Psoas muscle (tissue), 8 donors: ENCODE results near the gene SGSH. TPM values are rescaled to one million over a fixed set of nuclear protein-coding genes. Genes with fewer than 3 reads are reported as not detected.

Experiments used
- ATAC-seq, 4 donors: fragments of 200-7000 bp; cut with Tn5 transposase; one replicate each; pipeline ENCODE4 v1.9.1; 2020; ENCODE audit warnings: moderate library complexity in 3 of 4, mild to moderate bottlenecking in 2 of 4
- DNase-seq, 2 donors: peaks; one replicate each; pipeline ENCODE4 v3.0.0-alpha.2; 2020
- H3K27ac ChIP-seq: fragments of 200-600 bp; one replicate; pipeline ENCODE4 v1.8.0; 2022
- H3K27me3 ChIP-seq, 3 donors: fragments of 200-600 bp in 1 of 3; one replicate each; pipeline versions ENCODE4 v1.6.1 to v1.8.0; 2013 to 2022; ENCODE audit warnings: low read length in 2 of 3, mild to moderate bottlenecking in 2 of 3, moderate library complexity in 1 of 3; ENCODE audit not compliant: insufficient read depth in 3 of 3
- H3K36me3 ChIP-seq, 2 donors: fragments of 200-600 bp in 1 of 2; one replicate each; pipeline versions ENCODE4 v1.6.1 to v1.8.0; 2013 to 2022; ENCODE audit warnings: low read depth in 1 of 2, mild to moderate bottlenecking in 1 of 2, moderate library complexity in 1 of 2; ENCODE audit not compliant: insufficient read depth in 1 of 2
- H3K4me1 ChIP-seq: fragments of 200-600 bp; one replicate; pipeline ENCODE4 v1.8.0; 2022
- H3K4me3 ChIP-seq: fragments of 200-600 bp; one replicate; pipeline ENCODE4 v1.8.0; 2022; ENCODE audit warnings: mild to moderate bottlenecking
- H3K9me3 ChIP-seq: fragments of 200-600 bp; one replicate; pipeline ENCODE4 v1.8.0; 2022
- WGBS, 3 donors: extraction: QIAGEN DNeasy Blood & Tissue Kit; methylation state at CpG; one replicate each; pipeline versions ENCODE4 v1.1.6 to v1.1.7; 2013; 5-methylcytosine and 5-hydroxymethylcytosine counted together
- intact Hi-C, 2 donors: fragments of 100-400 bp; cut with DNase I; formaldehyde crosslinking; loops; one replicate each; pipeline versions ENCODE4 v1.11.0 to v1.14.2; 2022
- polyA plus RNA-seq, 3 donors: library from polyadenylated mRNA; stranded (reverse); fragments of 200-250 nt; gene quantifications; one replicate each; pipeline ENCODE4 v1.2.3, GENCODE V29; 2013
- total RNA-seq, 4 donors: library from RNA; stranded (reverse); fragmentation: NEBNext Ultra II Directional in 2 of 4; extraction: Animal tissue kit (Norgen Biotek cat#: 25700) in 2 of 4; gene quantifications; one replicate each; pipeline versions ENCODE4 v1.2.1 to v1.2.4, GENCODE V29; 2021 to 2023
- TF ChIP-seq, protein P1 (sequence below): fragments of 200-600 bp; IDR thresholded peaks from one replicate; pipeline ENCODE4 v1.8.0; 2022; ENCODE audit warnings: antibody characterized with exemption
- donor health status: healthy with polysubstance abuse.
- donor health status: DM: no; HTN: no; CAD: no; lungs with moderate emphysema.
- donor health status: Bipolar disorder and iron deficiency.
- donor health status: healthy.
- donor health status: DM: yes; HTN: yes; CAD: no.
- donor health status: DM: no; HTN: no; CAD: no.
- donor health status: DM: no; HTN: no; CAD: no.
- donor health status: DM: yes; HTN: yes; CAD: no.

SGSH gene
- total and polyA plus RNA-seq, 7 donors: 4.7 to 16.6 (median 5.6) TPM

DNA sequence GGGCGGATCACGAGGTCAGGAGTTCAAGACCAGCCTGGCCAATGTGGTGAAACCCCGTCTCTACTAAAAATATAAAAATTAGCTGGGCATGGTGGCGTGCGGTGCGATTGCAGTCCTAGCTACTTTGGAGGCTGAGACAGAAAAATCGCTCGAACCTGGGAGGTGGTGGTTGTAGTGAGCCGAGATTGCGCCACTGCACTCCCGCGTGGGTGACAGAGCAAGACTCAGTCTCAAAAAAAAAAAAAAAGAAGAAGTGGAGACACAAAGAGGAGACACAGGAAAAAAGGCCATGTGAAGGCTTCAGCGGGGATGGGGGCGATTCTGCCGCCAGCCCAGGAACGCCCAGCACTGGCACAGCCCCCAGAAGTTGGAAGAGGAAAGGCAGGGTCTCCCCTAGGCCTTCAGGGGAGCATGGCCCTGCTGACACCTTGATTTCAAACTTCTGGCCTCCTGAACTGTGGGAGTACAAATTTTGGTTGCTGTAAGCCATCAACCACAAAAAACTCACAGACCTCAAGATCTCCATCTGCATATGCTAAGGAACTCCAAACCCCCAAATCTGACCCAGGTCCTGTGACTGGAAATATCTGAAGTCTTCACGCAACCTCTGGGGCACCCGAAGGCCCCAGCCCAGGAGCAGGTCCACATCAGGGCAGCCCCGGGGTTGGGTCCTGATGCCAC, 7.0 kb downstream of the SGSH start:
- peaks cover 4 to 95% of the 10 kb centered on the region in 2 donors for H3K36me3 ChIP-seq

DNA sequence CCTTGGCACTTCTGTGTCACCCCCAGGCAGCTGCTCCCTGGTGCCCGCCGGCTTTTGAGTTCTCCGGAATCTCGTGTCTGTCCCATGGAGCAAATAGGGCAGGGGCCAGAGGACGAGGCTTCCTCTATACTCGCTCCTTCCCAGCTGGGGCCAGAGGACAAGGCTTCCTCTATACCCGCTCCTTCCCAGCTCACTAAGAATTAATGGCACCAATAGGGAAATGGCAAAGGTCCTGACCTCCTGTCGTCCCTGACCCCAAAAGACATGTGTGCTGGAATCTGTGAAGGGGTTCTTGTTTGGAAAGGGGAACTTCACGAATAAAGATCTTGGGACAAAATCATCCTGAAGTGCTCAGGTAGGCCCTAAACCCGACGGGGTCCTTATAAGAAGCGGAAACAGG, 7.6 kb downstream of the SGSH start:
- TF ChIP-seq, protein P1, sequence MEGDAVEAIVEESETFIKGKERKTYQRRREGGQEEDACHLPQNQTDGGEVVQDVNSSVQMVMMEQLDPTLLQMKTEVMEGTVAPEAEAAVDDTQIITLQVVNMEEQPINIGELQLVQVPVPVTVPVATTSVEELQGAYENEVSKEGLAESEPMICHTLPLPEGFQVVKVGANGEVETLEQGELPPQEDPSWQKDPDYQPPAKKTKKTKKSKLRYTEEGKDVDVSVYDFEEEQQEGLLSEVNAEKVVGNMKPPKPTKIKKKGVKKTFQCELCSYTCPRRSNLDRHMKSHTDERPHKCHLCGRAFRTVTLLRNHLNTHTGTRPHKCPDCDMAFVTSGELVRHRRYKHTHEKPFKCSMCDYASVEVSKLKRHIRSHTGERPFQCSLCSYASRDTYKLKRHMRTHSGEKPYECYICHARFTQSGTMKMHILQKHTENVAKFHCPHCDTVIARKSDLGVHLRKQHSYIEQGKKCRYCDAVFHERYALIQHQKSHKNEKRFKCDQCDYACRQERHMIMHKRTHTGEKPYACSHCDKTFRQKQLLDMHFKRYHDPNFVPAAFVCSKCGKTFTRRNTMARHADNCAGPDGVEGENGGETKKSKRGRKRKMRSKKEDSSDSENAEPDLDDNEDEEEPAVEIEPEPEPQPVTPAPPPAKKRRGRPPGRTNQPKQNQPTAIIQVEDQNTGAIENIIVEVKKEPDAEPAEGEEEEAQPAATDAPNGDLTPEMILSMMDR: no peak
- Histone ChIP-seq H3K36me3 (peaks cover 4 to 91% of the 10 kb centered on the region in 2 donors), H3K27ac (no peak overlapping the region), H3K4me1 (no peaks in the 10 kb centered on the region), H3K9me3 (no peaks in the 10 kb centered on the region), H3K4me3 (no peak overlapping the region), H3K27me3 (no peaks in the 10 kb centered on the region)
- ATAC-seq (no peak), DNase-seq (no peak)
- intact Hi-C loops: no loop called here
- 83 to 85% (median 84%) methylated on average over 12 of the region's 12 CpGs for WGBS, 3 donors

More for the DNA sequence above, 7.0 kb downstream of the SGSH start:
- 86 to 92% (median 91%) methylated on average over 19 of the region's 19 CpGs for WGBS, 3 donors
- H3K9me3 ChIP-seq: no peaks in the 10 kb centered on the region
- TF ChIP-seq, protein P1: no peak
- no peak overlapping the region for H3K27ac ChIP-seq
- H3K4me1 ChIP-seq: no peaks in the 10 kb centered on the region
- intact Hi-C loops: no loop called here
- no peaks in the 10 kb centered on the region for H3K27me3 ChIP-seq
- DNase-seq (no peak), ATAC-seq (no peak)
- no peak overlapping the region for H3K4me3 ChIP-seq

DNA sequence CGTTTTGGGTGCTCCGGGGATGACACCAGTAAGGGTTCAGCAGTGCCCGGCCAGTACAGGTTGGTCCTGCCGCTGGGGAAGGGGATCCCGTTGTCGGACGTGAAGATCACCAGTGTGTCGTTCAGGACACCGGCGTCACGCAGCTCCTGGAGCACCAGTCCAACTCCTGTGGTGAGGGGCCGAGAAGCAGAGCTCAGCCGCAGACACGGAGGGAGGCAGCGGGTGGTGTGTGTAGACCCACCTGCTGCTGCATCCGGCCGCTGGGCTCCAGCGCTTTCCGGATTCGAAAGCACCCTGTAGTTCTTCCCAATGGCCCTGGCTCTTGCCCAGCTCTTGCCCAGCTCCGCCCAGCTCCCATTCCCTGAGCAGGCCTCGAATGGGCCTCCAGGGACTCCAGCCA, 8.0 kb downstream of the SGSH start:
- H3K36me3 ChIP-seq: peaks cover 4 to 87% of the 10 kb centered on the region in 2 donors
- no peaks in the 10 kb centered on the region for H3K27me3 ChIP-seq
- 88 to 91% (median 91%) methylated on average over 22 of the region's 22 CpGs for WGBS, 3 donors
- DNase-seq (no peak), ATAC-seq (no peak)
- no peaks in the 10 kb centered on the region for H3K9me3 ChIP-seq
- no peak overlapping the region for H3K4me3 ChIP-seq
- no peak overlapping the region for H3K27ac ChIP-seq
- H3K4me1 ChIP-seq: no peaks in the 10 kb centered on the region
- TF ChIP-seq, protein P1: no peak
- intact Hi-C loops: no loop called here

DNA sequence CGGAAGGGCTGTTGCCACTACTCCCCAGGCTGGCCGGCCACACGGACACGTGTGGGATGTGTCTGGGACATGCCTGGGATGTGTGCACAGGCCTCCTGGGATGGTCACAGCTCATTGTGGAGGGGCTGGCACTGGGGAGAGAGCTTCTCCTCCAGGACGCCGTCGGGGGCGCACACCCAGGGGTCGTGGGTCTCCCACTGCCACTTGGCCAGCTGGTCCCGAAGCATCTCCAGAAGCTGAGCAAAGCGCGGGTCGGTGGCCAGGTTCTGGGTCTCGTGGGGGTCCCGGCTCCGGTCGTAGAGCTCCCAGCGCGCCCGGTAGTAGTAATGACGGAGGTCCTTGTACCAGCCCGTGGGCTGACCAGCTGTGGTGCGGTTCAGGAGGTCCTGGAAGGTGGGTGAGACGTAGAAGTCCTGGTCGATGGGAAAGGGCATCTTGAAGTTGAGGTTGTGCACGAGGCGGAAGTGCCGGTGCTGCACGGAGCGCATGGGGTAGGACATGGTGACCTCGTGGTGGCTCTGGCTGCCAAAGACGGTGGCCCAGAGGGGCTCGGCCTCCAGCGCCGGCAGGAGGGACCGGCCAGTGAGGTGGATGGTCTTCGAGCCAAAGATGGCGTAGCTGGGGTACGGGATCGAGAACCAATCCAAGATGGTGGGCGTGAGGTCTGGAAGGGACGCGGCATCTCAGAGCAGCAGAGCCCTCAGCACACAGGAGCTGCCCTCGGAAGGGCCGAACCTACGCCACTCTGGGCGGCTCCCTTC, 9.6 kb downstream of the SGSH start:
- H3K9me3 ChIP-seq: no peaks in the 10 kb centered on the region
- intact Hi-C loops: no loop called here
- ATAC-seq: no peak
- H3K4me3 ChIP-seq: no peak overlapping the region
- no peak for DNase-seq
- H3K27me3 ChIP-seq: no peaks in the 10 kb centered on the region
- no peaks in the 10 kb centered on the region for H3K4me1 ChIP-seq
- peaks cover 4 to 72% of the 10 kb centered on the region in 2 donors for H3K36me3 ChIP-seq
- TF ChIP-seq, protein P1: no peak
- no peak overlapping the region for H3K27ac ChIP-seq
- WGBS, 3 donors: 94% methylated on average over 42 to 47 of the region's 47 CpGs
